PC-3 (cell line): ENCODE data around the gene MDH1B. TPM values are rescaled to one million over a fixed set of nuclear protein-coding genes. Genes with fewer than 3 reads are reported as not detected.

ENCODE experiments used
- ATAC-seq: fragments of 200-7000 bp; cut with Tn5 transposase; 2 replicates; pipeline ENCODE4 v1.9.1; 2020; ENCODE audit warnings: mild to moderate bottlenecking, moderate library complexity
- BruUV-seq: library from RNA; stranded (reverse); fragments of 400-500 nt; replicated peaks from 2 replicates; lab custom pipeline; 2021; lab: Mats Ljungman, UMichigan
- CTCF ChIA-PET: fragments of 300-600 bp; sonication (Branson Sonifier 250); formaldehyde crosslinking; loops from one replicate; lab custom pipeline; 2022; ENCODE audit warnings: antibody characterized with exemption; lab: Charles Lee
- POLR2A ChIA-PET: fragments of 300-600 bp; sonication (Branson Sonifier 250); formaldehyde crosslinking; loops from one replicate; lab custom pipeline; 2022; ENCODE audit warnings: antibody characterized with exemption; ENCODE audit not compliant: unreplicated experiment; lab: Charles Lee
- DNase-seq: peaks from one replicate; pipeline ENCODE4 v3.0.0-alpha.2; 2015
- H2AFZ ChIP-seq: fragments of 300-600 bp; sonication (generic); 2 replicates; pipeline ENCODE4 v1.6.0; 2016; ENCODE audit warnings: antibody characterized with exemption, low read length
- H3F3A ChIP-seq: fragments of 300-600 bp; sonication (generic); one replicate; pipeline ENCODE4 v1.6.0; 2017; ENCODE audit warnings: antibody characterized with exemption, low read length, control low read depth, mild to moderate bottlenecking; ENCODE audit not compliant: unreplicated experiment
- H3K27ac ChIP-seq: fragments of 300-600 bp; sonication (generic); 2 replicates; pipeline ENCODE4 v1.5.1; 2016; ENCODE audit warnings: mild to moderate bottlenecking, low read length
- H3K27me3 ChIP-seq: fragments of 300-600 bp; sonication (generic); 2 replicates; pipeline ENCODE4 v1.6.1; 2016; ENCODE audit warnings: low read length, mixed read lengths
- H3K36me3 ChIP-seq: fragments of 300-600 bp; sonication (generic); 2 replicates; pipeline ENCODE4 v1.6.1; 2016; ENCODE audit warnings: low read depth, mixed run types, low read length, mixed read lengths
- H3K4me1 ChIP-seq: fragments of 300-600 bp; sonication (generic); 2 replicates; pipeline ENCODE4 v1.5.1; 2016; ENCODE audit warnings: low read length; ENCODE audit not compliant: insufficient read depth
- H3K4me2 ChIP-seq: fragments of 300-600 bp; sonication (generic); 2 replicates; pipeline ENCODE4 v1.6.0; 2016; ENCODE audit warnings: low read length
- H3K4me3 ChIP-seq: fragments of 300-600 bp; sonication (generic); 2 replicates; pipeline ENCODE4 v1.5.1; 2016; ENCODE audit warnings: mild to moderate bottlenecking, low read length, mixed read lengths
- H3K79me2 ChIP-seq: fragments of 300-600 bp; sonication (generic); 2 replicates; pipeline ENCODE4 v1.6.1; 2017; ENCODE audit warnings: low read length, mixed read lengths
- H3K9ac ChIP-seq: fragments of 300-600 bp; sonication (generic); 2 replicates; pipeline ENCODE4 v1.6.0; 2016; ENCODE audit warnings: mild to moderate bottlenecking, low read length
- H3K9me2 ChIP-seq: fragments of 300-600 bp; sonication (generic); replicated peaks from 2 replicates; pipeline ENCODE4 v1.6.1; 2016; ENCODE audit warnings: mixed run types, low read length, mixed read lengths
- H3K9me3 ChIP-seq: fragments of 300-600 bp; sonication (generic); 2 replicates; pipeline ENCODE4 v1.6.1; 2016; ENCODE audit warnings: low read length, mixed read lengths
- H4K20me1 ChIP-seq: fragments of 300-600 bp; sonication (generic); 2 replicates; pipeline ENCODE4 v1.6.1; 2016; ENCODE audit warnings: low read length, mixed read lengths
- EZH2 ChIP-seq: fragments of 300-600 bp; sonication (generic); IDR thresholded peaks from one replicate; pipeline ENCODE4 v1.6.1; 2017; ENCODE audit warnings: antibody characterized with exemption, mild to moderate bottlenecking, low read length; ENCODE audit not compliant: unreplicated experiment
- EZH2phosphoT487 ChIP-seq: fragments of 300-600 bp; sonication (generic); IDR thresholded peaks from 2 replicates; pipeline ENCODE4 v1.6.1; 2018; ENCODE audit warnings: mild to moderate bottlenecking, antibody characterized with exemption, low read length, borderline replicate concordance
- intact Hi-C: fragments of 100-400 bp; cut with micrococcal nuclease; formaldehyde crosslinking; loops from 2 replicates; pipeline ENCODE4 v1.9.0; 2023
- total RNA-seq: library from RNA; depleted of rRNA; stranded (reverse); fragments of >200 nt; gene quantifications from 2 replicates; pipeline ENCODE4 v1.2.3, GENCODE V29; 2014
- TF ChIP-seq, protein P1 (sequence below): fragments of 300-600 bp; sonication (generic); conservative IDR thresholded peaks from 2 replicates; pipeline ENCODE4 v1.5.1; 2017; ENCODE audit warnings: antibody characterized with exemption, low read depth, mild to moderate bottlenecking, low read length

Gene MDH1B
- total RNA-seq, 1 experiment from 2014 or later = 0.40 TPM

DNA sequence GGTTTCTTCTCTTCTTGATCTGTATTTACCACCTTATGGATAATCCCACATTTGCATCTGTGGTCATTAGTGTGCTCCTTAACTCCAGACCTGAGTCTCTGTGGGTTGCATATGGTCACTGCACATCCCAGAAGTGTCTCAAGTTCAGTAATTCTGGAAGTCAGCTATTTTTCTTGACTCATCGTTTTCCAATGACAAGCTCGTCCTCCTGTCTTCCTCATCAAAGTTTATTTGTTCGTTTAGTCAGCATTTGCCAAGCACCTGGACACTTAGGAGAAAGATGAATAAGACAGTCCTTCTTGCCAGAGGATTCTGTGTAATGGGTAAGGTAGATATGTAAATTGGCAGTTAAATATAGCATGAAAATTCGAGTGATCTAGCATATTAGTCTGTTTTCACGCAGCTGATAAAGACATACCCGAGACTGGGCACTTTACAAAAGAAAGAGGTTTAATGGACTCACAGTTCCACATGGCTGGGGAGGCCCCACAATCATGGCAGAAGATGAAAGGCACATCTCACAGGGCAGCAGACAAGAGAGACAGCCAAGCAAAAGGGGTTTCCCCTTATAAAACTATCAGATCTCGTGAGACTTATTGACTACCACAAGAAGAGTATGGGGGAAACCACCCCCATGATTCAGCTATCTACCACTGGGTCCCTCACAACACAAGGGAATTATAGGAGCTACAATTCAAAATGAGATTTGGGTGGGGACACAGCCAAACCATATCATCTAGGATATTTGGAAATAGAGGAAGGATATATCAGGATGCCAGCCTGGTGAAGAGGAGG is 19.6 kb upstream of the MDH1B start:
- DNase-seq = peak; percentile 19
- H2AFZ ChIP-seq = no peak overlapping the region
- peaks cover 83% of the 10 kb centered on the region for H3K36me3 ChIP-seq
- ChIA-PET CTCF (no interaction called here), POLR2A (no interaction called here)
- intact Hi-C loops = no loop called here
- H3K4me1 ChIP-seq = no peaks in the 10 kb centered on the region
- no peak; the same call in 1 of the 2 replicates for ATAC-seq
- no peaks in the 10 kb centered on the region for H3F3A ChIP-seq
- H3K79me2 ChIP-seq = peaks cover 9% of the 10 kb centered on the region; the same call in 1 of the 2 replicates
- BruUV-seq = no TSS peak
- no peak overlapping the region for H3K4me2 ChIP-seq
- peaks cover 5% of the 10 kb centered on the region; the same call in 1 of the 2 replicates for H3K9me3 ChIP-seq
- H4K20me1 ChIP-seq = peaks cover 14% of the 10 kb centered on the region; the same call in 1 of the 2 replicates
- H3K4me3 ChIP-seq = no peak overlapping the region
- TF ChIP-seq, protein P1, sequence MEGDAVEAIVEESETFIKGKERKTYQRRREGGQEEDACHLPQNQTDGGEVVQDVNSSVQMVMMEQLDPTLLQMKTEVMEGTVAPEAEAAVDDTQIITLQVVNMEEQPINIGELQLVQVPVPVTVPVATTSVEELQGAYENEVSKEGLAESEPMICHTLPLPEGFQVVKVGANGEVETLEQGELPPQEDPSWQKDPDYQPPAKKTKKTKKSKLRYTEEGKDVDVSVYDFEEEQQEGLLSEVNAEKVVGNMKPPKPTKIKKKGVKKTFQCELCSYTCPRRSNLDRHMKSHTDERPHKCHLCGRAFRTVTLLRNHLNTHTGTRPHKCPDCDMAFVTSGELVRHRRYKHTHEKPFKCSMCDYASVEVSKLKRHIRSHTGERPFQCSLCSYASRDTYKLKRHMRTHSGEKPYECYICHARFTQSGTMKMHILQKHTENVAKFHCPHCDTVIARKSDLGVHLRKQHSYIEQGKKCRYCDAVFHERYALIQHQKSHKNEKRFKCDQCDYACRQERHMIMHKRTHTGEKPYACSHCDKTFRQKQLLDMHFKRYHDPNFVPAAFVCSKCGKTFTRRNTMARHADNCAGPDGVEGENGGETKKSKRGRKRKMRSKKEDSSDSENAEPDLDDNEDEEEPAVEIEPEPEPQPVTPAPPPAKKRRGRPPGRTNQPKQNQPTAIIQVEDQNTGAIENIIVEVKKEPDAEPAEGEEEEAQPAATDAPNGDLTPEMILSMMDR = no peak
- TF ChIP-seq EZH2 = no peak
- no peaks in the 10 kb centered on the region for H3K9me2 ChIP-seq
- H3K27me3 ChIP-seq = no peaks in the 10 kb centered on the region
- no peak overlapping the region for H3K9ac ChIP-seq
- no peak overlapping the region for H3K27ac ChIP-seq

DNA sequence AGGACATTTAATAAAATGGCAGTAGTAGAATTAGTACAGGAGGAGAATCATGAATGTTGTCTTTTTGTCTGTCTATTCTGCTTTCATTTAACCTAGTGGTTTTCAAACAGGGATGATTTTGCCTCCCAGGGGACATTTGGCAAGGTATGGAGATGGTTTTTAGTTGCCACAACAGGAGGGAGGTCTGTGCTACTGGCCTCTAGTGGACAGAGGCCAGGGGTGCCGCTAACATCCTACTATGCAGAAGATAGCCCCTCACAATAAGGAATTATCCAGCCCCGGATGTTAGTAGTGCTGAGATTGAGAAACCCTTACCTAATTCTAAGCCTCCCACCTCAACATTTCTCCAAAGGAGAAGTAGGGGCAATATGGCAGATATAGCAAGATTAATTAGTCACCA is 18.6 kb upstream of the MDH1B start:
- intact Hi-C loops = no loop called here
- Histone ChIP-seq H2AFZ (no peak overlapping the region), H3K4me1 (no peaks in the 10 kb centered on the region), H3K9me3 (peaks cover 5% of the 10 kb centered on the region; the same call in 1 of the 2 replicates), H3K4me2 (no peak overlapping the region), H4K20me1 (peaks cover 14% of the 10 kb centered on the region; the same call in 1 of the 2 replicates), H3K27ac (no peak overlapping the region), H3K27me3 (no peaks in the 10 kb centered on the region), H3K4me3 (no peak overlapping the region), H3K79me2 (peaks cover 13% of the 10 kb centered on the region; the same call in 1 of the 2 replicates), H3F3A (no peaks in the 10 kb centered on the region), H3K36me3 (peaks cover 83% of the 10 kb centered on the region), H3K9me2 (no peaks in the 10 kb centered on the region), H3K9ac (no peak overlapping the region)
- ATAC-seq (peak; percentile 33; the same call in 1 of the 2 replicates), DNase-seq (peak; percentile 39)
- CTCF ChIA-PET = no interaction called here
- no TSS peak for BruUV-seq
- no peak for TF ChIP-seq EZH2
- TF ChIP-seq, protein P1 = peak; percentile 78
- POLR2A ChIA-PET = no interaction called here

DNA sequence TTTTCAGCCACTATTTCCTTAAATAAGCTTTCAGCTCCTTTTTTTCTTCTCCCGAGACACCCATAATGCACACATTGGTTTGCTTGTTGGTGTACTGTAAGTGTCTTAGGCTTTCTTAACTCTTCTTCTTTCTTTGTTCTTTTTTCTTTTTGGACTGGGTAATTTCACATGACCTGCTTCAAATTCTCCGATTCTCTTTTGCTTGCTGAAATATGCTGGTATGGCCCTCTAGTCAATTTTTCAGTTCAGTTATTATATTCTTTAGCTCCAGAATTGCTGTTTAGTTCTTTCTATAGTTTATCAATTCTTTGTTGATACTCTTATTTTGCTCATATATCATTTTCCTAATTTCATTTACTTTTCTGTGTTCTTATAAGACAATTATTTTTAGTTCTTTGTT is 15.5 kb upstream of the MDH1B start:
- no peak overlapping the region for H3K9ac ChIP-seq
- H3K4me3 ChIP-seq = no peak overlapping the region
- no peaks in the 10 kb centered on the region for H3K9me2 ChIP-seq
- H3F3A ChIP-seq = no peaks in the 10 kb centered on the region
- BruUV-seq = no TSS peak
- TF ChIP-seq EZH2phosphoT487 (no peak), EZH2 (no peak)
- TF ChIP-seq, protein P1 = no peak
- peaks cover 13% of the 10 kb centered on the region; the same call in 1 of the 2 replicates for H3K9me3 ChIP-seq
- H4K20me1 ChIP-seq = peaks cover 10% of the 10 kb centered on the region; the same call in 1 of the 2 replicates
- ChIA-PET POLR2A (no interaction called here), CTCF (interaction anchor here (0.6 to 0.7 kb wide), 2 partner anchors 52 to 459 kb away, joined by 4 read pairs; no protein-coding TSS in a partner anchor)
- DNase-seq (no peak), ATAC-seq (no peak)
- no peaks in the 10 kb centered on the region for H3K27me3 ChIP-seq
- peaks cover 87% of the 10 kb centered on the region for H3K36me3 ChIP-seq
- H2AFZ ChIP-seq = no peak overlapping the region
- H3K4me1 ChIP-seq = no peaks in the 10 kb centered on the region
- no peak overlapping the region for H3K4me2 ChIP-seq
- peaks cover 41% of the 10 kb centered on the region for H3K79me2 ChIP-seq
- intact Hi-C loops = loop anchor here (1.0 kb wide), 2 partner anchors 87 to 224 kb away; no protein-coding TSS in a partner anchor
- H3K27ac ChIP-seq = no peak overlapping the region
